HepG2 (cell line): ENCODE measurements around the gene CSDE1. TPM values are rescaled to one million over a fixed set of nuclear protein-coding genes. Genes with fewer than 3 reads are reported as not detected.

ENCODE experiments used
- ATAC-seq: fragments of 200-7000 bp; cut with Tn5 transposase; 3 replicates; pipeline ENCODE4 v1.9.1; 2020; ENCODE audit warnings: mild to moderate bottlenecking, moderate library complexity
- BruUV-seq: library from RNA; stranded (reverse); fragments of 400-500 nt; replicated peaks from 2 replicates; lab custom pipeline; 2021; lab: Mats Ljungman, UMichigan
- CTCF ChIA-PET: fragments of 300-600 bp; formaldehyde crosslinking; extraction: SDS; loops from one replicate; lab custom pipeline; 2021; ENCODE audit warnings: low total read pairs, inconsistent platforms, low intra/inter-chr PET ratio; lab: Yijun Ruan, JAX
- POLR2A ChIA-PET: fragments of 350-600 bp; sonication (Branson Sonifier 250); formaldehyde crosslinking; loops from one replicate; lab custom pipeline; 2020; ENCODE audit warnings: antibody characterized with exemption, inconsistent platforms; lab: Yijun Ruan, JAX
- DNase-seq: peaks from one replicate; pipeline ENCODE4 v3.0.0-alpha.2; 2015; ENCODE audit warnings: low spot score
- FAIRE-seq: peaks from 3 replicates; lab custom pipeline; 2011; peaks lifted over from hg19 to GRCh38; lab: Jason Lieb, UNC
- H2AFZ ChIP-seq: one replicate; pipeline ENCODE4 v1.6.1; 2011; ENCODE audit warnings: low read length, inconsistent platforms
- H3K27ac ChIP-seq: fragments of 300-600 bp; 3 replicates; pipeline ENCODE4 v1.8.0; 2011; ENCODE audit warnings: mixed run types, mild to moderate bottlenecking, mixed read lengths, low read length, inconsistent platforms; ENCODE audit not compliant: insufficient read depth; ENCODE audit errors: extremely low read length
- H3K27me3 ChIP-seq, 2 experiments: fragments of 200-600 bp in 1 of 2; 2 replicates in 1 of 2; 3 replicates in 1 of 2; pipeline versions ENCODE4 v1.6.0 to v1.8.0; 2011; ENCODE audit warnings: low read length in 2 of 2, mild to moderate bottlenecking in 2 of 2, moderate library complexity in 2 of 2, inconsistent platforms in 1 of 2; ENCODE audit not compliant: insufficient read depth in 2 of 2, control insufficient read depth in 1 of 2
- H3K36me3 ChIP-seq, 2 experiments: fragments of 200-600 bp in 1 of 2; replicated peaks in 1 of 2; 2 replicates in 1 of 2; 3 replicates in 1 of 2; pipeline versions ENCODE4 v1.5.1 to v1.8.0; 2011; ENCODE audit warnings: low read length in 2 of 2, inconsistent platforms in 1 of 2; ENCODE audit not compliant: insufficient read depth in 2 of 2, control insufficient read depth in 1 of 2
- H3K4me1 ChIP-seq: 2 replicates; pipeline ENCODE4 v1.5.1; 2012; ENCODE audit warnings: low read length, inconsistent platforms; ENCODE audit not compliant: insufficient read depth
- H3K4me2 ChIP-seq: 2 replicates; pipeline ENCODE4 v1.6.0; 2011; ENCODE audit warnings: low read depth, low read length, inconsistent platforms
- H3K4me3 ChIP-seq, 3 experiments: fragments of 200-600 bp in 1 of 3; sonication (generic), shearing (Covaris generic) in 1 of 3; replicated peaks in 1 of 3; 2 replicates each; pipeline ENCODE4 v1.5.1; 2011 to 2016; ENCODE audit warnings: low read length in 3 of 3, inconsistent platforms in 2 of 3, low read depth in 2 of 3, mild to moderate bottlenecking in 2 of 3, control low read depth in 1 of 3, mixed read lengths in 1 of 3; ENCODE audit not compliant: insufficient read depth in 1 of 3
- H3K79me2 ChIP-seq: one replicate; pipeline ENCODE4 v1.6.1; 2011; ENCODE audit warnings: low read length, inconsistent platforms; ENCODE audit not compliant: insufficient read depth
- H3K9ac ChIP-seq: 2 replicates; pipeline ENCODE4 v1.6.0; 2011; ENCODE audit warnings: mild to moderate bottlenecking, low read depth, low read length, inconsistent platforms; ENCODE audit not compliant: insufficient read depth
- H3K9me3 ChIP-seq: 2 replicates; pipeline ENCODE4 v1.5.1; 2012; ENCODE audit warnings: mild to moderate bottlenecking, low read length
- H4K20me1 ChIP-seq: 2 replicates; pipeline ENCODE4 v1.6.0; 2011; ENCODE audit warnings: inconsistent platforms, mild to moderate bottlenecking, low read length, moderate library complexity; ENCODE audit not compliant: insufficient read depth
- RBM39 ChIP-seq: fragments of 200-400 bp; formaldehyde crosslinking; IDR thresholded peaks from one replicate; pipeline ENCODE4 v1.6.1; 2018; ENCODE audit warnings: antibody characterized with exemption, mild to moderate bottlenecking, low read depth, low read length; ENCODE audit not compliant: poor library complexity, severe bottlenecking
- U2AF1 ChIP-seq: fragments of 200-400 bp; formaldehyde crosslinking; optimal IDR thresholded peaks from 2 replicates; pipeline ENCODE3; 2017; ENCODE audit warnings: mild to moderate bottlenecking, low read depth, low read length
- ZNF121 ChIP-seq: sonication (generic); formaldehyde crosslinking; IDR thresholded peaks from 2 replicates; pipeline ENCODE4 v1.5.0; 2020; ENCODE audit warnings: mild to moderate bottlenecking, missing genetic modification reagents
- ZNF317 ChIP-seq: sonication (generic); formaldehyde crosslinking; IDR thresholded peaks from 2 replicates; pipeline ENCODE4 v1.5.0; 2020; ENCODE audit warnings: mild to moderate bottlenecking, missing genetic modification reagents
- ZNF724P ChIP-seq: sonication (generic); formaldehyde crosslinking; IDR thresholded peaks from 2 replicates; pipeline ENCODE4 v1.8.0; 2022; ENCODE audit warnings: missing genetic modification reagents, borderline replicate concordance
- ZNF841 ChIP-seq: sonication (generic); formaldehyde crosslinking; IDR thresholded peaks from 2 replicates; pipeline ENCODE4 v1.8.1; 2023; ENCODE audit warnings: missing genetic modification reagents, borderline replicate concordance
- ZNF850 ChIP-seq: sonication (generic); formaldehyde crosslinking; conservative IDR thresholded peaks from 2 replicates; pipeline ENCODE4 v1.9.0; 2021; ENCODE audit warnings: mild to moderate bottlenecking, missing genetic modification reagents
- ZNF891 ChIP-seq: sonication (generic); formaldehyde crosslinking; IDR thresholded peaks from 2 replicates; pipeline ENCODE4 v1.5.0; 2020; ENCODE audit warnings: mild to moderate bottlenecking, missing genetic modification reagents
- ZSCAN20 ChIP-seq: sonication (generic); formaldehyde crosslinking; IDR thresholded peaks from 2 replicates; pipeline ENCODE4 v1.4.0; 2020; ENCODE audit warnings: missing genetic modification reagents, mild to moderate bottlenecking, borderline replicate concordance
- WGBS: methylation state at CpG from one replicate; pipeline ENCODE4 v1.1.6; 2017; ENCODE audit warnings: low lambda C conversion rate; 5-methylcytosine and 5-hydroxymethylcytosine counted together
- in situ Hi-C: cut with HindIII; loops from 2 replicates; pipeline ENCODE4 v1.10.0; 2017; ENCODE audit warnings: low pct_unique_long_range_greater_than_20kb; ENCODE audit not compliant: extremely low pct_ligation_motif_present
- intact Hi-C: fragments of 100-400 bp; cut with micrococcal nuclease; formaldehyde crosslinking; loops from one replicate; pipeline ENCODE4 v1.10.0; 2022; ENCODE audit not compliant: unreplicated experiment
- polyA plus RNA-seq, 8 experiments: library from polyadenylated mRNA; depleted of rRNA in 3 of 8; stranded (reverse) in 7 of 8; unstranded in 1 of 8; fragments of >200 nt; fragmentation: Illumina TruSeq in 4 of 8; extraction: Trizol in 4 of 8; gene quantifications; 2 replicates each; pipeline versions ENCODE4 v1.2.1 to v1.2.3, GENCODE V29; 2011 to 2016; ENCODE audit warnings: low read depth in 4 of 8, missing spikeins in 1 of 8, mixed read lengths in 1 of 8; ENCODE audit not compliant: insufficient read depth in 1 of 8
- total RNA-seq, 5 experiments: library from RNA; depleted of rRNA; stranded (reverse); fragments of >200 nt; fragmentation: Illumina TruSeq; extraction: Trizol; gene quantifications; 2 replicates each; pipeline ENCODE4 v1.2.3, GENCODE V29; 2016; ENCODE audit warnings: low read depth in 1 of 5
- TF ChIP-seq, protein P1 (sequence below): sonication (generic); formaldehyde crosslinking; conservative IDR thresholded peaks from 2 replicates; pipeline ENCODE4 v1.4.0; 2020; ENCODE audit warnings: missing genetic modification reagents

CSDE1 gene
- total and polyA plus RNA-seq, 2 of the 13 experiments (the other 11 are each of a cell fraction or from before 2014, with no cell fraction given), result 150 to 313 TPM

DNA sequence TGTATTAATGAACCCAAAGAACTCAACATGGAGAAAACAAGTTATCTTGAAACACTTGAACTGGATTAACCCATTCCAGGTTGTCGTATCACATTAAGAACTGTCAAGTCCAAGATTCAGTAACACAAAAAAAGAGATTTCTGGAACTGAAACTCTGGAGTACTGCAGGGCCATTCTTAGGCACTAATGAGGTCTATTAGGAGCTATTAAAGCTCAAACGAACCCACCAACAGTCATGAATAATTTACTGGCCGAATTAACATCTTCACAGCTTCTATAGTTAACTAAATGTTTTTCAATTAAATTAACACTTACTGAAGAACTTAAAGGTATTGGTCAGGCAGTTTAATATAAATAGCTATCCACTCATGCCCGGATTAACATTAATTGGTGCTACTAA is 4.6 kb downstream of the CSDE1 start:
- Histone ChIP-seq H3K9me3 (no peaks in the 10 kb centered on the region), H2AFZ (no peak overlapping the region), H4K20me1 (peaks cover 86% of the 10 kb centered on the region), H3K4me1 (peaks cover 49% of the 10 kb centered on the region), H3K27ac (no peak overlapping the region), H3K36me3 (peaks cover 1 to 21% of the 10 kb centered on the region in 2 experiments; a peak in 3 of 5 replicates), H3K79me2 (peaks cover 96% of the 10 kb centered on the region), H3K9ac (no peak overlapping the region), H3K4me3 (no peak overlapping the region), H3K4me2 (no peak overlapping the region), H3K27me3 (no peaks in the 10 kb centered on the region; a peak in 1 of 5 replicates)
- ChIA-PET CTCF (no interaction called here), POLR2A (no interaction called here)
- intact Hi-C loops (no loop called here), in situ Hi-C loops (loop anchor here (5.0 kb wide), 1 partner anchor 36 kb away; the partner anchor contains the start of gene NRAS)
- no peak for DNase-seq
- ATAC-seq, result no peak
- no TSS peak for BruUV-seq
- TF ChIP-seq ZNF121 (CRISPR knock-in tag) (no peak), ZNF317 (CRISPR knock-in tag) (no peak), ZSCAN20 (CRISPR knock-in tag) (no peak), ZNF891 (CRISPR knock-in tag) (no peak), RBM39 (no peak), ZNF850 (CRISPR knock-in tag) (no peak), ZNF841 (CRISPR knock-in tag) (no peak), U2AF1 (no peak), ZNF724P (CRISPR knock-in tag) (no peak)
- TF ChIP-seq, protein P1, sequence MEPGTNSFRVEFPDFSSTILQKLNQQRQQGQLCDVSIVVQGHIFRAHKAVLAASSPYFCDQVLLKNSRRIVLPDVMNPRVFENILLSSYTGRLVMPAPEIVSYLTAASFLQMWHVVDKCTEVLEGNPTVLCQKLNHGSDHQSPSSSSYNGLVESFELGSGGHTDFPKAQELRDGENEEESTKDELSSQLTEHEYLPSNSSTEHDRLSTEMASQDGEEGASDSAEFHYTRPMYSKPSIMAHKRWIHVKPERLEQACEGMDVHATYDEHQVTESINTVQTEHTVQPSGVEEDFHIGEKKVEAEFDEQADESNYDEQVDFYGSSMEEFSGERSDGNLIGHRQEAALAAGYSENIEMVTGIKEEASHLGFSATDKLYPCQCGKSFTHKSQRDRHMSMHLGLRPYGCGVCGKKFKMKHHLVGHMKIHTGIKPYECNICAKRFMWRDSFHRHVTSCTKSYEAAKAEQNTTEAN (CRISPR knock-in tag), result no peak
- 94% methylated on average over 4 of the region's 4 CpGs for WGBS
- FAIRE-seq, result no peak
